Fibroblast of pulmonary artery (primary cell): ENCODE measurements around the gene NTRK1.

Experiments
- DNase-seq: peaks from one replicate; pipeline ENCODE4 v3.0.0-alpha.2; 2010; ENCODE audit warnings: low read depth
- H3K4me3 ChIP-seq: replicated peaks from 2 replicates; pipeline ENCODE4 v1.5.1; 2011; ENCODE audit warnings: low read depth, mild to moderate bottlenecking, control low read depth, low read length, moderate library complexity
- TF ChIP-seq, protein P1 (sequence below): IDR thresholded peaks from 2 replicates; pipeline ENCODE4 v1.5.1; 2011; ENCODE audit warnings: mild to moderate bottlenecking, control low read depth, low read length, inconsistent platforms; ENCODE audit errors: missing control alignments

The NTRK1 gene

DNA sequence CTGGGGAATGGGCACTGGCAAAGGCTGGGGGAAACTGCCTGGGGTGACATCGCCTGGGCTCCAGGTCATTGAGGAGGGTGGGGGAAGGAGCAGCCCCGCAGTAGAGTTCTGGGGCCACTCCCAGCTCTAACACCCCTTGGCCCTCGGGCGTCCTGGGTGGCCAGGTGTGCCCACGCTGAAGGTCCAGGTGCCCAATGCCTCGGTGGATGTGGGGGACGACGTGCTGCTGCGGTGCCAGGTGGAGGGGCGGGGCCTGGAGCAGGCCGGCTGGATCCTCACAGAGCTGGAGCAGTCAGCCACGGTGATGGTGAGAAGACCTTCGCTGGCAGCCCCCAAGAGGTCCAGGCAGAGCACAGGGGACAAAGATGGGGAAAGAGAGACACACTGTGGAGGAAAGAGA is 7.7 kb downstream of the NTRK1 start:
- no peak overlapping the region for H3K4me3 ChIP-seq
- TF ChIP-seq, protein P1, sequence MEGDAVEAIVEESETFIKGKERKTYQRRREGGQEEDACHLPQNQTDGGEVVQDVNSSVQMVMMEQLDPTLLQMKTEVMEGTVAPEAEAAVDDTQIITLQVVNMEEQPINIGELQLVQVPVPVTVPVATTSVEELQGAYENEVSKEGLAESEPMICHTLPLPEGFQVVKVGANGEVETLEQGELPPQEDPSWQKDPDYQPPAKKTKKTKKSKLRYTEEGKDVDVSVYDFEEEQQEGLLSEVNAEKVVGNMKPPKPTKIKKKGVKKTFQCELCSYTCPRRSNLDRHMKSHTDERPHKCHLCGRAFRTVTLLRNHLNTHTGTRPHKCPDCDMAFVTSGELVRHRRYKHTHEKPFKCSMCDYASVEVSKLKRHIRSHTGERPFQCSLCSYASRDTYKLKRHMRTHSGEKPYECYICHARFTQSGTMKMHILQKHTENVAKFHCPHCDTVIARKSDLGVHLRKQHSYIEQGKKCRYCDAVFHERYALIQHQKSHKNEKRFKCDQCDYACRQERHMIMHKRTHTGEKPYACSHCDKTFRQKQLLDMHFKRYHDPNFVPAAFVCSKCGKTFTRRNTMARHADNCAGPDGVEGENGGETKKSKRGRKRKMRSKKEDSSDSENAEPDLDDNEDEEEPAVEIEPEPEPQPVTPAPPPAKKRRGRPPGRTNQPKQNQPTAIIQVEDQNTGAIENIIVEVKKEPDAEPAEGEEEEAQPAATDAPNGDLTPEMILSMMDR: no peak
- DNase-seq: no peak

DNA sequence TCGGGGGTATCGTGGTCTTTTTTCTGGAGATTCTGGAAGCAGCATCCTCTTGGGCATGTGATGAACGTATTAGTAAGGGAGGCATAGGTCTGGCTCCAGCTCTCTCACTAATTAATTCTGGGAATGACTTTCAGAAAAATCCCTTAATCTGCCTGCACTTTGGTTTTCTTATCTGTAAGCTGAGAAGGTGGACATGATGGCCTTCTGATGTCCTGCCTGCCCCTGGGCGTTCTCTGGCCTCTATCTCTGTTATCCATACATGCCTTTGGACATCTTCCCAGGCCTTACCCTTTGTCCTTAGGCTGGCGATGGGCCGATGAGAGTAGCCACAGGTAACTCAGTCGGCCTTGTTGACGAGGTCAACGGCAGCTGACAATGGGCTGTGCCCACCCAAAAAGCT is 8.8 kb downstream of the NTRK1 start:
- no peak for DNase-seq
- TF ChIP-seq, protein P1: no peak
- no peak overlapping the region for H3K4me3 ChIP-seq

DNA sequence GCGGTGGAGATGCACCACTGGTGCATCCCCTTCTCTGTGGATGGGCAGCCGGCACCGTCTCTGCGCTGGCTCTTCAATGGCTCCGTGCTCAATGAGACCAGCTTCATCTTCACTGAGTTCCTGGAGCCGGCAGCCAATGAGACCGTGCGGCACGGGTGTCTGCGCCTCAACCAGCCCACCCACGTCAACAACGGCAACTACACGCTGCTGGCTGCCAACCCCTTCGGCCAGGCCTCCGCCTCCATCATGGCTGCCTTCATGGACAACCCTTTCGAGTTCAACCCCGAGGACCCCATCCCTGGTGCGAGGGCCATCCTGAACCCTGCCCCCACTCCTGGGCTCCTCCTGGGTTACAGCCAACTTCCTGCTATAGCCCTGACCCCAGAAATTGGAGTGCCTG is 13.0 kb downstream of the NTRK1 start:
- no peak for DNase-seq
- TF ChIP-seq, protein P1: no peak
- H3K4me3 ChIP-seq: no peak overlapping the region

DNA sequence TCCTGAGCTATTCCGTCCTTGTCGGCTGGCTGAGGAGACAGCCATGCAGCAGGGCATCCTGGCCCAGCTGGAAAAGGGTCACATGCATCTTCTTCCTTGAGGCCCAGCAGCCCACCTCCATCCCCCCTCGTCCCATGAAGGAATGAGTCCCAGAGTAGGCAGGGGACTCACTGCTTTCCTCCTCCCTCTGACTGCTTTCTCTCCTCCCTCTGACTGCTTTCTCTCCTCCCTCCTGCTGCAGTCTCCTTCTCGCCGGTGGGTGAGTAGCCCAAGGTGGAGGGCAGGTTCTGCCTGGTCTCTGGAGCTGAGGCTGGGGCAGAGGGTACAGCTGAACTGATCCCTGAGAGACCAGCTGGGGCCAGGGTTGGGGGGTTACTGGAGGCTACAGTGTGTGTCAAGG is 13.5 kb downstream of the NTRK1 start:
- no peak overlapping the region for H3K4me3 ChIP-seq
- TF ChIP-seq, protein P1: no peak
- no peak for DNase-seq

DNA sequence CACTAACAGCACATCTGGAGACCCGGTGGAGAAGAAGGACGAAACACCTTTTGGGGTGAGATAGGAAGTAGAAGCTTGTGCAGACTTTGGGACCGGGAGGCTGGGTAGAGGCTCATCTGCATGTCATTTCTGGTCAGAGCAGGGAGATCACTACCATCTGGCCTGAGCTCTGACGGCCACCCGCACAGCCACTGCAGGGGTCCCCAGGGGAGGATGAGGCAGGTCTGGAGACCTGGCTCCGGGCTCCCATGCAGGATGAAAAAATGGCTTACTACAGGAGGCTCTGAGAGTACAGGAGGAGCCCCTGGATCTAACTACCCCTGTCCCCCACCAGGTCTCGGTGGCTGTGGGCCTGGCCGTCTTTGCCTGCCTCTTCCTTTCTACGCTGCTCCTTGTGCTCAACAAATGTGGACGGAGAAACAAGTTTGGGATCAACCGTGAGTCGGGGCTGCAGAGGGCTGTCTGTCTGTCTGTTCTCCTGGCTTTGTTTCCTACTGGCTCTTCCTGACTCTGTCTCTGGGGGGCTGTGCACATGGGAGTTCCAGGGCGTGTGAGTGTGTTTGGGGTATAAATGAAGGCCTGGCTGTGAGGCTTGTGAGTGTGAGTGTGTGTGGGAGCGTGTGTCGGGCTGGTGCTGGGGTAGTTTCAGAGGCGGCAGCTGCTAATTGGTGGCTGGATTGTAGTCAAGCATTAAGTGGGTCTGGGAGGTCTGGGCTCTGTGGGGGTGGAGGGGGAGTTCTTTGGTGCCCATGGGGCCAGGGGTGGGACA is 14.1 kb downstream of the NTRK1 start:
- no peak for DNase-seq
- TF ChIP-seq, protein P1: no peak
- H3K4me3 ChIP-seq: no peak overlapping the region

DNA sequence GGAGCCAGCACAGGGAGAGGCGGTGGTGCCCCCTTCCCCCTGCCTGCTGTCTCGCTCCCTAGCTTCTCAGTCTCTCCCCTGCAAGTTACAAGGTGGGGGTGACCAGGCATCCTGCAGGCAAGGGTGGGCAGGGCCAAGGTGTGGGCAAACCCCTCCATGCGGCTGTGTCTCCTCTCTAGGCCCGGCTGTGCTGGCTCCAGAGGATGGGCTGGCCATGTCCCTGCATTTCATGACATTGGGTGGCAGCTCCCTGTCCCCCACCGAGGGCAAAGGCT is 14.6 kb downstream of the NTRK1 start:
- H3K4me3 ChIP-seq: no peak overlapping the region
- DNase-seq: no peak
- TF ChIP-seq, protein P1: no peak

DNA sequence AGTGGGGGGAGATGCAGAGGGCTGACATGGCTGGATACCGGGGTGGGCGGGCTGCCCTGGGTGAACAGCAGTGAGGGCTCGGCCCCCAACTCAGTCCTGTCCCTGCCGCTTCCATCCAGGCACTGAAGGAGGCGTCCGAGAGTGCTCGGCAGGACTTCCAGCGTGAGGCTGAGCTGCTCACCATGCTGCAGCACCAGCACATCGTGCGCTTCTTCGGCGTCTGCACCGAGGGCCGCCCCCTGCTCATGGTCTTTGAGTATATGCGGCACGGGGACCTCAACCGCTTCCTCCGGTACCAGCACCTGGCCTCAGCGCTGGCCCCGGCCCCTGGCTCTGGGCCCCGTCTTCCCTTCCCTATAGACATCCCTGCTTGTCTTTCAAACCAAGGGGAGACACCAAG is 15.6 kb downstream of the NTRK1 start:
- TF ChIP-seq, protein P1: peak; percentile 20

More for the DNA sequence above, 15.6 kb downstream of the NTRK1 start:
- DNase-seq: no peak
- no peak overlapping the region for H3K4me3 ChIP-seq
